CD4-positive, alpha-beta T cell (primary cell): ENCODE results near the gene CFAP61. TPM values are rescaled to one million over a fixed set of nuclear protein-coding genes. Genes with fewer than 3 reads are reported as not detected.

Source experiments
- ATAC-seq: fragments of 200-7000 bp; cut with Tn5 transposase; one replicate; pipeline ENCODE4 v1.10.0; 2022; ENCODE audit warnings: mild to moderate bottlenecking; ENCODE audit not compliant: poor library complexity
- CTCF ChIA-PET: fragments of 350-600 bp; sonication (Branson Sonifier 250); formaldehyde crosslinking; loops from one replicate; lab custom pipeline; 2021; ENCODE audit warnings: antibody characterized with exemption, inconsistent platforms; lab: Charles Lee
- POLR2A ChIA-PET: fragments of 350-600 bp; sonication (Branson Sonifier 250); formaldehyde crosslinking; loops from one replicate; lab custom pipeline; 2021; ENCODE audit warnings: antibody characterized with exemption, inconsistent platforms; lab: Charles Lee
- DNase-seq, 14 experiments: peaks; one replicate each; pipeline ENCODE4 v3.0.0-alpha.2; 2013 to 2020; ENCODE audit warnings: mixed read lengths in 2 of 14
- H3K27ac ChIP-seq, 2 donors: one replicate each; pipeline versions ENCODE4 v1.5.1 to v1.7.0; 2013; ENCODE audit warnings: low read length in 2 of 2, low read depth in 1 of 2, mild to moderate bottlenecking in 1 of 2
- H3K27me3 ChIP-seq, 2 experiments: 1 replicate in 1 of 2; 2 replicates in 1 of 2; pipeline versions ENCODE4 v1.6.1 to v1.7.0; 2013; ENCODE audit warnings: low read length in 2 of 2, control low read depth in 1 of 2, mild to moderate bottlenecking in 1 of 2, moderate library complexity in 1 of 2; ENCODE audit not compliant: insufficient read depth in 2 of 2, control insufficient read depth in 1 of 2
- H3K36me3 ChIP-seq: one replicate; pipeline ENCODE4 v1.6.1; 2013; ENCODE audit warnings: low read length, control low read depth; ENCODE audit not compliant: insufficient read depth
- H3K4me1 ChIP-seq: one replicate; pipeline ENCODE4 v1.6.1; 2013; ENCODE audit warnings: low read length, control low read depth; ENCODE audit not compliant: insufficient read depth
- H3K4me3 ChIP-seq: one replicate; pipeline ENCODE4 v1.5.1; 2013; ENCODE audit warnings: mild to moderate bottlenecking, low read length, moderate library complexity
- H3K9me3 ChIP-seq, 2 experiments: 1 replicate in 1 of 2; 2 replicates in 1 of 2; pipeline versions ENCODE4 v1.6.1 to v1.7.0; 2013; ENCODE audit warnings: low read length in 2 of 2, mild to moderate bottlenecking in 2 of 2, control low read depth in 1 of 2, moderate library complexity in 1 of 2; ENCODE audit not compliant: control insufficient read depth in 1 of 2, insufficient read depth in 1 of 2
- H3K27ac Mint-ChIP-seq: one replicate; pipeline ENCODE4 v1.8.0; 2020; ENCODE audit warnings: mixed read lengths
- H3K27me3 Mint-ChIP-seq: one replicate; pipeline ENCODE4 v1.8.0; 2021; ENCODE audit warnings: mixed read lengths
- H3K36me3 Mint-ChIP-seq: one replicate; pipeline ENCODE4 v1.8.0; 2021; ENCODE audit warnings: low read depth, mixed read lengths
- H3K4me1 Mint-ChIP-seq: one replicate; pipeline ENCODE4 v1.8.0; 2021; ENCODE audit warnings: low read depth, mixed read lengths
- H3K4me3 Mint-ChIP-seq: one replicate; pipeline ENCODE4 v1.8.0; 2020; ENCODE audit warnings: mild to moderate bottlenecking, mixed read lengths
- H3K9me3 Mint-ChIP-seq: one replicate; pipeline ENCODE4 v1.8.0; 2020; ENCODE audit warnings: mixed read lengths
- intact Hi-C, 2 experiments: fragments of 100-400 bp; cut with DNase I in 1 of 2; cut with micrococcal nuclease in 1 of 2; formaldehyde crosslinking; loops; one replicate each; pipeline versions ENCODE4 v1.15.1 to v1.9.0; 2023 to 2025; cut with DNase I, micrococcal nuclease
- total RNA-seq, 174 experiments: library from RNA in 2 of 174; stranded (reverse) in 2 of 174; gene quantifications; one replicate each; pipeline ENCODE4 v1.2.3 and lab custom pipeline; 2021 to 2026
- TF ChIP-seq, protein P1 (sequence below): fragments of 200-600 bp; IDR thresholded peaks from one replicate; pipeline ENCODE4 v1.8.0; 2022; ENCODE audit warnings: antibody characterized with exemption, mild to moderate bottlenecking

The CFAP61 gene
- total RNA-seq, 2 experiments from 2014 or later, result not detected

DNA sequence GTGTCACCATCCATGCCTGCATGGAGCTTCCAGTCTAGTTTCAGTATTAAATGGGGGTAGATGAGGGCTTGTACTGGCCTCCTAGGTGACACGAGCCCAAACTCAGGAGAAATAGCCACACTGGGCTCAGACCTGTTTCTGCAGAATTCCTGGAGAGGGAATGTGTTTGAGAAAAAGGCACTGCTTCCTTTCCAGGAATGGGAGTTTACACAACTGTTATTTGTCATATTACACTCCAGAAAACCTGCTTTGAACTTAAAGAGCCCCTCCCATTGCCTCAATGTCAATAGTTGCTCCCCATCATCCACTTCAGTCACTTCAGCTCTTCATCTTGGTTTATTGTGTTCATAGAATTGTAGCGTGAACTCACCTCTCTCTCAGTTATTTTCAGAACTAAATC is 151.5 kb downstream of the CFAP61 start:
- Mint-ChIP-seq H3K4me3 (no peak overlapping the region), H3K27ac (no peak overlapping the region), H3K9me3 (no peaks in the 10 kb centered on the region), H3K27me3 (peaks cover 22% of the 10 kb centered on the region), H3K4me1 (no peaks in the 10 kb centered on the region), H3K36me3 (no peaks in the 10 kb centered on the region)
- ChIA-PET CTCF (no interaction called here), POLR2A (no interaction called here)
- TF ChIP-seq, protein P1, sequence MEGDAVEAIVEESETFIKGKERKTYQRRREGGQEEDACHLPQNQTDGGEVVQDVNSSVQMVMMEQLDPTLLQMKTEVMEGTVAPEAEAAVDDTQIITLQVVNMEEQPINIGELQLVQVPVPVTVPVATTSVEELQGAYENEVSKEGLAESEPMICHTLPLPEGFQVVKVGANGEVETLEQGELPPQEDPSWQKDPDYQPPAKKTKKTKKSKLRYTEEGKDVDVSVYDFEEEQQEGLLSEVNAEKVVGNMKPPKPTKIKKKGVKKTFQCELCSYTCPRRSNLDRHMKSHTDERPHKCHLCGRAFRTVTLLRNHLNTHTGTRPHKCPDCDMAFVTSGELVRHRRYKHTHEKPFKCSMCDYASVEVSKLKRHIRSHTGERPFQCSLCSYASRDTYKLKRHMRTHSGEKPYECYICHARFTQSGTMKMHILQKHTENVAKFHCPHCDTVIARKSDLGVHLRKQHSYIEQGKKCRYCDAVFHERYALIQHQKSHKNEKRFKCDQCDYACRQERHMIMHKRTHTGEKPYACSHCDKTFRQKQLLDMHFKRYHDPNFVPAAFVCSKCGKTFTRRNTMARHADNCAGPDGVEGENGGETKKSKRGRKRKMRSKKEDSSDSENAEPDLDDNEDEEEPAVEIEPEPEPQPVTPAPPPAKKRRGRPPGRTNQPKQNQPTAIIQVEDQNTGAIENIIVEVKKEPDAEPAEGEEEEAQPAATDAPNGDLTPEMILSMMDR, result no peak
- Histone ChIP-seq H3K27ac (no peak overlapping the region), H3K36me3 (no peaks in the 10 kb centered on the region), H3K4me3 (no peak overlapping the region), H3K4me1 (no peaks in the 10 kb centered on the region), H3K9me3 (no peaks in the 10 kb centered on the region), H3K27me3 (peaks cover 4 to 6% of the 10 kb centered on the region in 2 experiments)
- DNase-seq (no peak), ATAC-seq (no peak)
- intact Hi-C loops, result no loop called here

DNA sequence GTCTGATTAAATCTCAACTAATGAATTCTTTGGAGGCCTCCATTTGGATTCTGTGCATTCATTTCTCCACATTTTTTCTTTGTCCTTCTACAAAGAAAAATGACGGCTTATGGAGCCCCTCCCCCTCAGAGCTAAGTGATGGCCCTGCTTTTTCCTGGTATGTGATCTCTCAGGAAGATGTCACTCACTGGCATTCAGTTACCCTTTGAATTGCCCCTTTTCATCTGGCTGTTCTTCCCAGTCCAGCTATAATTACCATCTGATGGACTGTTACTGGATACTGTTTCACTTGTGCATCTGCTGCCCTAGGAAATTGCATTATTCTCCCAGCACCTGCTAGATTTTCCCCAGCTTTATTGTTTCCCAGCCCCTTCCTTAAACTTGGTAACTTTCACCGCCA is 151.9 kb downstream of the CFAP61 start:
- no peaks in the 10 kb centered on the region for H3K36me3 ChIP-seq
- DNase-seq (no peak), ATAC-seq (no peak)
- Mint-ChIP-seq H3K36me3 (no peaks in the 10 kb centered on the region), H3K27ac (no peak overlapping the region), H3K4me1 (no peaks in the 10 kb centered on the region), H3K4me3 (no peak overlapping the region), H3K27me3 (peaks cover 20% of the 10 kb centered on the region), H3K9me3 (no peaks in the 10 kb centered on the region)
- POLR2A ChIA-PET, result no interaction called here
- CTCF ChIA-PET, result no interaction called here
- no peak overlapping the region for H3K4me3 ChIP-seq
- H3K4me1 ChIP-seq, result no peaks in the 10 kb centered on the region
- no peaks in the 10 kb centered on the region for H3K9me3 ChIP-seq
- TF ChIP-seq, protein P1, result no peak
- H3K27me3 ChIP-seq, result peaks cover 4 to 6% of the 10 kb centered on the region in 2 experiments
- intact Hi-C loops, result no loop called here
- no peak overlapping the region for H3K27ac ChIP-seq

DNA sequence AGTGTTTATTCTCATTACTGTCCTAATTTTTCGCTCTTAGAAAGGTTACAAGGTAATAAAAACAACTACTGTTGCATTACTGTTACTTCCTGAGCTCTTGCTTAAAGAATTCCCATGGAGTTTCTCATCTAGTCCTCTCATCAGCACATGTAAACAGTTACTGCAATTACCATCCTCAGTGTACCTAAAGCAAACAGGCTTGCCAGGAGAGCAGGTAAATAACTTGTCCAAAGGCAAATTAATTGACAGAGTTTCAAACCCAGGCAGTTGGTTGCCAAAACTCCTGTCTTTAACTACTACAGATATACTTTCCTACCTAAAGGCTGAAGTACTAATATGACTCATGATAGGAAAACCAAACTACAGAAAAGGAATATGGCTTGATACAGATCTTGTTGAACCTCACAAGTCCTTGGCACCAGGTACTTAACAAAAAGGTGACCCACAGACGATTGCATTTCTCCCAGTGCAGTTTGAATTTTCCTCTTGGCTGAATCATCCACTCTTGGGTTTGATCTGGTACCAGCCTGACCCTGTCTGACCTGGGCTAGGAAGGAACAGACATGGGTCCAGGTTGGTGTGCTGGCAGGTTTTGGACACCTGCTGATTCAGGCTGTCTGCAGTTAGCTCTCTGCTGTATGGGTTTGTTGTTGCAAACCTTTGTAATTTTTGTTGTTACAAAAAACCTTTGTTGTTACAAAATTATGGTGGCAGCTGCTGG is 153.0 kb downstream of the CFAP61 start:
- intact Hi-C loops, result no loop called here
- H3K4me1 Mint-ChIP-seq, result no peaks in the 10 kb centered on the region
- ATAC-seq, result no peak
- no peaks in the 10 kb centered on the region for H3K36me3 Mint-ChIP-seq
- Histone ChIP-seq H3K9me3 (no peaks in the 10 kb centered on the region), H3K27me3 (peaks cover 4 to 6% of the 10 kb centered on the region in 2 experiments), H3K27ac (no peak overlapping the region), H3K4me3 (no peak overlapping the region), H3K4me1 (no peaks in the 10 kb centered on the region), H3K36me3 (no peaks in the 10 kb centered on the region)
- POLR2A ChIA-PET, result no interaction called here
- no peak overlapping the region for H3K27ac Mint-ChIP-seq
- CTCF ChIA-PET, result no interaction called here
- H3K9me3 Mint-ChIP-seq, result no peaks in the 10 kb centered on the region
- no peak overlapping the region for H3K4me3 Mint-ChIP-seq
- TF ChIP-seq, protein P1, result no peak
- peaks cover 15% of the 10 kb centered on the region for H3K27me3 Mint-ChIP-seq
- DNase-seq, result no peak
